ENCODE results near the gene ADAMTSL5.
"Not testable (repeated sequence)": the region's sequence is repeated elsewhere in the genome, so short reads cannot be mapped to it uniquely, and the experiment has no call there.

Gene ADAMTSL5

DNA sequence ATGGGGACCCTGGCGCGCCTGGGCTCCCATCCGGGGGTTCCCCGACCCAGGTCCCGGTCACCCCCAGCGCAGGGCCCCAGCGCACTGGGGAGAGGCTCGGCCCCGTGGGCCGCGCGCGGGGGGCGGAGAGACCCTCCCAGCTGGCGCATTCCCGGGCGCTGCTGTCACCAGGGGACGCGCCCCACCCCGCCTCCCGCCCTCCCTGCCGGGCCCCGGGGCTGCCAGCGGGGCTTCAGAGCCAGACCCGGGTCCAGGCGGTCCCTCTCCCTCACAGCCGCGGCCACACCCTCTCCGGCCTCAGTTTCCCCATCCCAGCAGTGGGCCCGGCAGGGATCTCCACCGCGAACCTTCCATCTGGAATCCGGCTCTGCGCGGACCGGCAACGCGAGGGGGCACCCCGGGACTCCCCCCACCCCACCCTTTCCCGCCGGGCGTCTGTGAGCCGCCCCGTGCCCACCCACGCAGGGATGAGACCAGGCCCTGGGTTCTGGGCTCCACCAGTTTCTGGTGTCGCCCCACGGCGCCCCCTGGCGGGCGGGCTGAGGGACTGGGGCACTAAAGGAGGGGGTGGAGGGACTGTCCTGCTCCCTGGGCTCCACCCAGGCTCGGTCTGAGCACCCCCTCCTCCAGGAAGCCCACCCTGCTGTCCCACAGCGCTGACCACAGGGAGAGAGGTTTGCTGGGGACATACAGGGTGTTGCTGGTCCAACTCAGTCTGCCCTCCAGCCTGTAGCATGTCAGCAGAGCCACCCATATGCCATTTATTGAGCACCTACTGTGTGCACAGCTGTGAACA is 878 bp upstream of the ADAMTSL5 start:
- DNase-seq (ENCODE audit: low spot score): peak; percentile 78

GRCh38 chr19:1511318-1512317 is 1.2 kb downstream of the ADAMTSL5 start:
- DNase-seq (ENCODE audit: low spot score): no peak

DNA sequence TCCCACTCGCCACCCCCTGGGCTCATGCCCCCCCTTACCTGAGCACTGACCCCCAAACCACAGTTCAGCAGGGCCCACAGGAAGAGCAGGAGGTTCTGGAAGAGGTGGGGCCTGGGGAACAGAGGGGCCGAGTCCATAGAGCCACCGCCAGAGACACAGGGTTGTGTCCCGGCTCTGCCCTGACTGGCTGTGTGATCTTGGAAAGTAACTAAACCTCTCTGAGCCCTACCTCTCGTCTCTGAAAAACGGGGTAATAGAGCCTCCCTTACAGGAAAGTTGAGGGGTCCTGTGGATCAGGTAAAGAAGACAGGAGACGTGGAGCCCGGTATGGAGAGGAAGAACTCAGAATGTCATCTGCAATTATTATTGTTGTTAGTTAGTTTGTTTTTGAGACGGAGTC is 2.0 kb downstream of the ADAMTSL5 start:
- DNase-seq (ENCODE audit: low spot score): no peak

DNA sequence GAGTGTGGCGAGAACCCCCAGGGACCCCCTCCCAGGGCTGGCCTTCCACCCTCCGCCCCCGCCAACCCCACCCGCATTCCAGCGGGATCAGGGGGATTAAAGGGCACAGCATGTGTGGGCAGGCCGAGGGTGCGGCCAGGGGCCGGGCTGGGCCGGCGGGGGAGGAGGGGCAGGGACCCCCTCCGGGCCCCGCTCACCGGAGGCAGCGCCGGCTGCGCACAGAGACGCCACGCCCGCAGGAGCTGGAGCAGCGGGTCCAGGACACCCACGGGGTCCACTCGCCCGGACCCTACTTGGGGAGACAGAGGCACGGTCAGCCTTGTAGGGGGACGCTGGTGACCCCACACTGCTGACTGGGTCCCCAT is 2.4 kb downstream of the ADAMTSL5 start:
- DNase-seq (ENCODE audit: low spot score): no peak

GRCh38 chr19:1509602-1510441 is 3.0 kb downstream of the ADAMTSL5 start:
- DNase-seq (ENCODE audit: low spot score): no peak

DNA sequence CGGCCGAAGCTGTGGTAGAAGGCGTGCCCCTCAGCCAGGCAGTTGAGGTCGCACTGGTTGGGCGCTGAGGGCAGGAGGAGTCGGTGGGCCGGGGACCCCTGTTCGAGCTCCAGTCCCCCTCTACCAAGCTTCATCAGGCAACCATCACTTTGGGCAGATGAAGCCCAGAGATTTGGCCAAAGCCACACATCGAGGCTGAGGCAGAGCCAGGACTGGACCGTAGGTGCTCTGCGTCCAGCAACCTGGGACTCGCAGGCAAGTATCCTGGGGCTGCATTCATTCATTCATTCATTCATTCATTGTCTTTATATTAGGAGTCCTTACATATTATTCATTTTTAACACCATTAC is 4.3 kb downstream of the ADAMTSL5 start:
- no peak for DNase-seq (ENCODE audit: low spot score)

DNA sequence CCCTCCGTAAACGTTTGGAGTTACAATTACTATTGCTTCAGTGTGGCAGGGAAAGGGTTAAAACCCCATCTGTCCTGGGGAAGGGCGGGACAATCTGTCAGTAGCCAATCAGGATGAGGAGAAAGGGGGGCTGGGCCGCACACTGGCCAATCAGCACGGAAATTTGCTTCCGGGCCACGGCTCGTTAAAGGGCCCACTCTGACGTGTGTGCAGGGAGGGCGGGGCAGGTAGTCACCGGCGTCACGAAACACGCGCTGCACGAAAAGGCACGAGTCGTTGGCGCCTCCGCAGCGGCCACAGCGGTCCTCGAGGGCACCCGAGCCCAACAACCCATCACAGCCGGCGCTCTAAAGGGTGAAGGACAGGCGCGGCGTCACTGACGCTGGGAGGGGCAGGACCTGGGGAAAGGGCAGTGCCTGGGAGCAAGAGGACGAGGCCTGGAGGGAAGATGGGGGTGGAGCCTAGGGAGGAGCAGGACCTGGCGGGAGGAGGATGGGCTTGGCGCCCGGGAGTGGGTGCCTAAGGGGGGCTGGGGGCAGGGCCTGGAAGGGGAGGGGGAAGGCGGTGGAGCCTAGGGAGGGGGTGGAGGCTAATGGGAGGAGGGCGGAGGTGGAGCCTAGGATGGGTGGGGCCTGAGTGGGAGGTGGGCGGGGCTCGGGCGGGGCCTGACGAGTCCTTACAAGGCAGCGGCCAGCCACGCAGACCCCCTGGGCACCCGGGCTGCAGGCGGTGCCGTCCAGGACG is 4.9 kb downstream of the ADAMTSL5 start:
- DNase-seq (ENCODE audit: low spot score): peak; percentile 95

GRCh38 chr19:1507192-1507660 is 5.6 kb downstream of the ADAMTSL5 start:
- no peak for DNase-seq (ENCODE audit: low spot score)

GRCh38 chr19:1505991-1506881 is 6.6 kb downstream of the ADAMTSL5 start:
- DNase-seq (ENCODE audit: low spot score): no peak

DNA sequence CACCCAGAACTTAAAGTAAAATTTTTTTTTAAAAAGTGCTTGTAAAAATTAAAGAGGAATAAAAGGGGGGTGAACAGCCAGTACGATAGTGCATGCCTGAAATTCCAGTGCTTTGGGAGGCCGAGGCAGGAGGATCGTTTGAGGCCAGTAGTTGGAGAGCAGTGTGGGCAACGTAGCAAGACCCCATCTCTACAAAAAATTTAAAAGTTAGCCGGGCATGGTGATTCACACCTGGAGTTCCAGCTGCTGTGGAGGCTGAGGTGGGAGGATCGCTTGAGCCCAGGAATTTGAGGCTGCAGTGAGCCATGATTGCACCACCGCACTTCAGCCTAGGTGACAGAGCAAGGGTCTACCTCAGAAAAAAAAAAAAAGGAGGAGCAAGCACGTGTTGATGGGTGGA is 7.8 kb downstream of the ADAMTSL5 start:
- no peak for DNase-seq (ENCODE audit: low spot score)

DNA sequence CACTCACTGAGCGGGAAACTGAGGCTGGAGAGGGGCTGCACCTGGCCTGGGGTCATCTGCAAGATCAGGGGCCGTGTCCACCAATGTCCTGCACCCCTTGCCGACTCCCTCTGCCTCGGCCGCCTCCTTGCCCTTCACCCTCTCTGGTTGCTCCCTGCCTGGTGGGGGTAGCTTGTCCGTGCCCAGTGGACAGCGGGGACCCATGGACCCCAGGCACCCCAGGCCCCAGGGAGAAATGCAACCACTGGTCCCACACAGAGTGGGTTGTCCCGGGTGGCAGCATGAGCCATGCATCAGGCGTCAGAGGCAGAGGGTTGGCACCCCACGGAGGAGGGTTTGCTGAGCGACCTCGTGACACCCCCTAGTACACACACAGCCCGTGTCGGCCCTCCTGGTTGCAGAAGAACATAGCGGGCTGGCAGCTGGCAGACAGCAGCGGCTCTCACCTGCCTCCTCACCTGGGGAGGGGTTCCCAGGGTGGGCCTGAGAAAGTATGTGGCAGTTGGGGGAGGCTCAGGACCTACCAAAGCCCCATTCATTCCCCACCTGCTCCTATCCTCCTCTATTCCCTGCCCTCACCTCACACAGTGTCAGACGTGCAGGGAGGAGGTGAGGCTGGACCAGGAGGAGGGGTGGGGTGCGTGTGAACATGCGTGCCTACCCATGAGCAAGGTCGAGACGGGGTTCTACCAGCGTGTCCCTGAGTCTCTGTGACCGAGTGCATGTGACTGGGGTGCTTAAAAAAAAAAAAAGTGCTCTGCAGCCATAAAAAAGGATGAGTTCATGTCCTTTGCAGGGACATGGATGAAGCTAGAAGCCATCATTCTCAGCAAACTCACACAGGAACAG is 8.7 kb downstream of the ADAMTSL5 start:
- no peak for DNase-seq (ENCODE audit: low spot score)

DNA sequence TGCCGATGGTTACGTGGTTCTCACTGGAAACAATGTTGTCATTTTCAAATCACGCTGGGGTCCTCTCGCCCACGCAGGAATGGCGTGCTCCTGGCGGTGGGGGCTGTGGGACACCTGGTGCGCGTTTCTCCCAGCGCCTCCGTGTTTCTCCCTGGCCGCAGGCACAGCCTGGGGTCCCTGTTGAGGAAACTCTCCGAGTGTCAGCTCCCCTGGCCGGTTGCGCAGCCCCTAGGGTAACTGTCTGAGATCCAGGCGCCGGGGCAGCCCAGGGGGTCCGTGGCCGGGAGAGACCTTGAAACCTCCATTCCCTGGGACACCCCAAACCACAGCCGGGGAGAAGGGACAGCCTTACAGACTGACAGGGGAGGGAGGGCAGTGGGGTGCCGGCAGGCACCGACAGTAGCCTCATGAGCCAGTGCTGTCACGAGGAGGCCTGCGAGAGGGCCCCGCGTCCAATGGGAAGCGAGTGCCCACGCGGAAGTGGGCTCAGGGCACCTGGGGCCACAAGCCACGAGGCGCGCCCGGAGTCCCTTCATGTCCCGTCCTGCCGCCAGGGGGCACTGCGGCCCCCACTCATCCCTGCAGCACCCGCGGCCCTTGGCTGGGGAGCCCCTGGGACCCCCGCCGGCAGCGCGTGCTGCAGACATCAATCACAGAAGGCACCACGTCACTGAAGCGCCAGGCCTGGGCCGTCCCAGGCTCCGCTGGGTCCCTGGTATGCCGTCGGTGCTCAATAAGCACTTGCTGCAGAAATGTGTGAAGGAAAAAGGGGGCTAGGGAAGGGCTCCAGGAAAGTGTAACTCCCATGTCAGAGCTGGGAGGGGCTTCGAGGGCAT is 9.5 kb downstream of the ADAMTSL5 start:
- DNase-seq (ENCODE audit: low spot score): peak; percentile 74

DNA sequence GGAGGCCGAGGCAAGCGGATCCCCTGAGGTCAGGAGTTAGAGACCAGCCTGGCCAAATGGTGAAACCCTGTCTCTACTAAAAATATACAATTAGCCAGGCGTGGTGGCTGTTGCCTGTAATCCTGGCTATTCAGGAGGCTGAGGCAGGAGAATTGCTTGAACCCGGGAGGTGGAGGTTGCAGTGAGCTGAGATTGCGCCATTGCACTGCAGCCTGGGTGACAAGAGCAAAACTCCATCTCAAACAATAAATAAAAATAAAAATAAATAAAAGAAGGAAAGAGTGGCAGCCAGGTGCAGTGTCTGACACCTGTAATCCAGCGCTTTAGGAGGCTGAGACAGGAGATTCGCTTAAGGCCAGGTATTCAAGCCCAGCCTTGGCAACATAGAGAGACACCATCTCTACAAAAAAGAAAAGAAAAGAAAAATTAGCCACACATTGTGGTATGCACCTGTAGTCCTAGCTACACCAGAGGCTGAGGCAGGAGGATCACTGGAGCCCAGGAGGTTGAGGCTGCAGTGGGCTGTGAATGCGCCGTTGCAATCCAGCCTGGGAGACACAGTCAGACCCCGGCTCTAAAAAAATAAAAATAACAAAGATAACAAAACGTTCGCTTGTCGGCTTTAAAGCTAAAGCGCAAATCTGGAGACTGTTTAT is 10.3 kb downstream of the ADAMTSL5 start:
- DNase-seq (ENCODE audit: low spot score): no peak

GRCh38 chr19:1501200-1501595 is 11.6 kb downstream of the ADAMTSL5 start:
- DNase-seq (ENCODE audit: low spot score): no peak

GRCh38 chr19:1499231-1499630 is 13.6 kb downstream of the ADAMTSL5 start:
- DNase-seq (ENCODE audit: low spot score): not testable (repeated sequence)

DNA sequence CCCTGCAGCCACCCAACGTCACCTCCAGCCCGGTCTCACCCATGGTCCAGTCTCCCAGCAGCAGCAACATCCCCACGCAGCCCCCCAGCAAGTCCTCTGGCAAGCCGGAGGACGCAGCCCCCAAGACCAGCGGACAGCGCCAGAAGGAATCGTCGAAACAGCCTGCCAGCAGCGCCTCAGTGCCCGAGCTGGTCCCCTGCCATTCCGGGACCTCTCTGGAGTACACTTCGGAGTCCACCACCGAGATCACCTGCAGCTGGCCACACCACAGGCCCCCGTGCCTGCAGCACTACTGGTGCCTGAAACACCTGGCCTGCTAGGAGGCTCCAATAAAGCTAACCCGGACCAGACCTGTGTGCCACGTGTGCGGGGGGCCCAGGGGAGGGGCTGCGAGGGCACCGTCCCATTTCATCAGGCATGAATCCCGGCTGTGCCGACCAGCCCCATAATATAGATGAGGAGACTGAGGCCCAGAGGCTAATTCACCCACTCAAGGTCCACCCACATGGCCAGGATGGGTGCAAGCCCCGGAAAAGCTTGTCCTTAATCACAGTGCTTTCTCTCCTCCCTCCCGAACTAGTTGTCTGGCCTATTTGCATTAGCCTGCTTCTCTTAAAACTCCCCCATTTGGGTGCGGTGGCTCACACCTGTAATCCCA is 15.1 kb downstream of the ADAMTSL5 start:
- no peak for DNase-seq (ENCODE audit: low spot score)

Data from RKO (cell line).